SH-SY5Y (cell line): ENCODE results near the gene HPCA.

ENCODE experiments used
- GATA2 ChIP-seq: IDR thresholded peaks from 2 replicates; pipeline ENCODE4 v1.6.1; 2011; ENCODE audit warnings: mild to moderate bottlenecking, low read depth, low read length
- GATA3 ChIP-seq: IDR thresholded peaks from 2 replicates; pipeline ENCODE4 v1.6.1; 2011; ENCODE audit warnings: low read depth, mild to moderate bottlenecking, low read length, moderate library complexity

DNA sequence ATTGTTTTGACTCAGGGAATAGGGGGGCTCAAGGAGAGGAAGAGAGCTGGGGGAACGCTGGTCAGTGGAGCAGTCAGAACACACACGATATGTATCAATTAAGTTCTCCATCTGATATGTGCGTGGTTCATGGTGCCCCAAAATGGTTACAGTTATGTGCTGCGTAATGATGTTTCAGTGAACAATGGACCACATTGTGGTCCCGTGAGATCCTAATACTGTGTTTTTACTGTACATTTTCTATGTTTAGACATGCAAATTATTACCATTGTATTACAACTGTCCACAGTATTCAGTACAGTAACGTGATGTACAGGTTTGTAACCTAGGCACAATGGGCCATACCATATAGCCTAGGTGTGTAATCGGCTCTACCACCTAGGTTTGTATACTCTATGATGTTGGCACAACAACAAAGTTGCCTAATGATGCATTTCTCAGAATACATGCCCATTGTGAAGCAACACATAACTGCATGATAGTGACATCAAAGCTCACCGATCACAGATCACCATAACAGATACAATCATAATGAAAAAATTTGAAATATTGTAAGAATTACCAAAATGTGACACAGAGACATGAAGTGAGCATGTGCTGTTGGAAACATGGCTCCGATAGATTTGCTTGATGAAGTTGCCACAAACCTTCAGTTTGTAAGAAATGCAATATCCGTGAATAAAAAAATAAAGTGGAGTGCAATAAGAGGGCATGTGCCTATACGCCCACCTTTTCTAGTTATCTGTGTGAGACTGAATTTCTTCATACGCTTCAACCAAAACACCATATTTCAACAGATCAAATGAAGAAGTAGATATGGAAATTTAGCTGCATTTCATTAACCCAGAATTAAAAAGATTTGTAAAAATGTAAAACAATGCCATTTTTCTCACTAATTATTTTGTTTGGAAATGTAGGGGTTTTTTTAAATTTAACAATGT, 29.7 kb downstream of the HPCA start:
- no peak for TF ChIP-seq GATA2
- no peak for TF ChIP-seq GATA3
